ENCODE measurements around the gene NEDD9.

GRCh38 chr6:11260249-11261038, 28.0 kb upstream of the NEDD9 start:
- TF ChIP-seq POLR2A (IDR thresholded peaks at IDR 0.05) (no peak), CTCF (IDR thresholded peaks at IDR 0.05) (no peak)

All from esophagus squamous epithelium (tissue), 4 donors.